ELF-1 (cell line): ENCODE results near the gene KLF16.
A peak's percentile ranks its signal among the peaks of the same experiment; 100 is the strongest.

Source experiments
- DNase-seq: peaks from one replicate; pipeline ENCODE4 v3.0.0-alpha.2; 2016; ENCODE audit warnings: low read depth, low spot score

The KLF16 gene

GRCh38 chr19:1843116-1843515 is 20.3 kb downstream of the KLF16 start:
- no peak for DNase-seq

- no peak for DNase-seq
Observed at GRCh38 chr19:1841209-1841924, 22.0 kb downstream of the KLF16 start.

- no peak for DNase-seq
Observed at GRCh38 chr19:1840541-1841115, 22.8 kb downstream of the KLF16 start.

- DNase-seq = no peak
Observed at GRCh38 chr19:1839658-1840540, 23.5 kb downstream of the KLF16 start.

GRCh38 chr19:1837625-1838105 is 25.7 kb downstream of the KLF16 start:
- peak; percentile 87 for DNase-seq

- DNase-seq = peak; percentile 25
Observed at GRCh38 chr19:1837222-1837565, 26.2 kb downstream of the KLF16 start.

- peak; percentile 75 for DNase-seq
Observed at GRCh38 chr19:1836458-1837221, 26.7 kb downstream of the KLF16 start.

- DNase-seq = no peak
Observed at GRCh38 chr19:1833540-1833939, 29.8 kb downstream of the KLF16 start.

- DNase-seq = no peak
Observed at GRCh38 chr19:1832046-1832663, 31.2 kb downstream of the KLF16 start.

- DNase-seq = no peak
Observed at GRCh38 chr19:1830978-1831377, 32.4 kb downstream of the KLF16 start.

GRCh38 chr19:1830568-1830967 is 32.8 kb downstream of the KLF16 start:
- DNase-seq = no peak

GRCh38 chr19:1829958-1830357 is 33.4 kb downstream of the KLF16 start:
- DNase-seq = no peak

GRCh38 chr19:1828279-1829238 is 34.8 kb downstream of the KLF16 start:
- DNase-seq = no peak

GRCh38 chr19:1827566-1828278 is 35.7 kb downstream of the KLF16 start:
- no peak for DNase-seq

- peak; percentile 75 for DNase-seq
Observed at GRCh38 chr19:1826557-1827521, 36.5 kb downstream of the KLF16 start.

- peak; percentile 96 for DNase-seq
Observed at GRCh38 chr19:1825909-1826556, 37.3 kb downstream of the KLF16 start.

GRCh38 chr19:1824252-1824622 is 39.1 kb downstream of the KLF16 start:
- DNase-seq = no peak
